ENCODE results near the gene AREL1.

Gene AREL1

GRCh38 chr14:74645756-74646470 lies 67.0 kb downstream of the AREL1 start:
- no peak overlapping the region for H3K4me3 Mint-ChIP-seq
- TF ChIP-seq CTCF (IDR thresholded peaks at IDR 0.05): no peak
- H3K27ac Mint-ChIP-seq: peak overlapping the region; percentile 34
- peaks cover 22% of the 10 kb centered on the region for H3K4me1 Mint-ChIP-seq
- no peak for DNase-seq
- H3K36me3 Mint-ChIP-seq (ENCODE audit: low read depth): no peaks in the 10 kb centered on the region
- no peaks in the 10 kb centered on the region for H3K9me3 Mint-ChIP-seq
- peaks cover 6% of the 10 kb centered on the region for H3K27me3 Mint-ChIP-seq (ENCODE audit: low read depth, poor library complexity)

GRCh38 chr14:74645244-74645643 lies 67.6 kb downstream of the AREL1 start:
- Mint-ChIP-seq H3K4me1 (peaks cover 22% of the 10 kb centered on the region), H3K27ac (no peak overlapping the region), H3K36me3 (ENCODE audit: low read depth) (no peaks in the 10 kb centered on the region), H3K27me3 (ENCODE audit: low read depth, poor library complexity) (peaks cover 10% of the 10 kb centered on the region), H3K4me3 (no peak overlapping the region), H3K9me3 (no peaks in the 10 kb centered on the region)
- DNase-seq: no peak
- no peak for TF ChIP-seq CTCF (IDR thresholded peaks at IDR 0.05)

GRCh38 chr14:74641601-74642391 lies 71.1 kb downstream of the AREL1 start:
- no peak overlapping the region for H3K27ac Mint-ChIP-seq
- no peaks in the 10 kb centered on the region for H3K36me3 Mint-ChIP-seq (ENCODE audit: low read depth)
- no peaks in the 10 kb centered on the region for H3K9me3 Mint-ChIP-seq
- no peak for DNase-seq
- H3K27me3 Mint-ChIP-seq (ENCODE audit: low read depth, poor library complexity): peaks cover 12% of the 10 kb centered on the region
- TF ChIP-seq CTCF (IDR thresholded peaks at IDR 0.05): no peak
- peaks cover 20% of the 10 kb centered on the region for H3K4me1 Mint-ChIP-seq
- H3K4me3 Mint-ChIP-seq: no peak overlapping the region

- Mint-ChIP-seq H3K27me3 (ENCODE audit: low read depth, poor library complexity) (peaks cover 12% of the 10 kb centered on the region), H3K4me3 (no peak overlapping the region), H3K36me3 (ENCODE audit: low read depth) (no peaks in the 10 kb centered on the region), H3K9me3 (no peaks in the 10 kb centered on the region), H3K4me1 (peaks cover 38% of the 10 kb centered on the region), H3K27ac (no peak overlapping the region)
- DNase-seq: no peak
- TF ChIP-seq CTCF (IDR thresholded peaks at IDR 0.05): no peak
Observed at GRCh38 chr14:74638966-74639365, 73.9 kb downstream of the AREL1 start.

GRCh38 chr14:74638066-74638465 lies 74.8 kb downstream of the AREL1 start:
- Mint-ChIP-seq H3K36me3 (ENCODE audit: low read depth) (no peaks in the 10 kb centered on the region), H3K27me3 (ENCODE audit: low read depth, poor library complexity) (peaks cover 11% of the 10 kb centered on the region), H3K27ac (no peak overlapping the region), H3K9me3 (no peaks in the 10 kb centered on the region), H3K4me1 (peaks cover 43% of the 10 kb centered on the region), H3K4me3 (no peak overlapping the region)
- DNase-seq: no peak
- TF ChIP-seq CTCF (IDR thresholded peaks at IDR 0.05): no peak
